HG02759 (cell line): ENCODE results near the gene PPP1R12B.
"Not testable (repeated sequence)": the region's sequence is repeated elsewhere in the genome, so short reads cannot be mapped to it uniquely, and the experiment has no call there.

Source experiments
- ATAC-seq: cut with Tn5 transposase; IDR thresholded peaks from one replicate; pipeline ENCODE4 v1.9.1; 2021; ENCODE audit warnings: mild to moderate bottlenecking, moderate library complexity; ENCODE audit not compliant: unreplicated experiment

Gene PPP1R12B

DNA sequence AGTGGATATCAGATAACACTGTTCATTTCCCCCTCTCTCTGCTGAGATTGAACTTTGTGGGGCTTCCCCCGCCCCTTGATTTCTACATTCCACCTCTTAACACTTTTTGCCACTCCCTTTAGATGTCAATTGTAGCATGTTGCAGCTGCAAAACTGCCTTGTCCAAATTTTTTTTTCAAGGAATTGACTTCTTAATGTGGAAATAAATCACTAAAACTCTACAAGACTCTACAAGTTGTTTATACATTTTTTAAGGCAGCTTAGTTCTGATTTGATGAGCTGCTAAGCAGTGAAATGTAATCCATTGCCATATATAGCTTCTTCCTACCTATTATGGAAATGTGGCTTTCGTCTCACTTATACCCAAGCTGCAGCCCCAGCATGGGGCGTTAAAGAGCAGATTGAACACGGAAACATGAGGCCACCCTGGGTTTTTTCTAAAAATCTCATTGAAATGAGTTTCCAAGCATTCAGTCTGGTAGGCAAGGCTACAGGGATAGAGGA lies 229.6 kb downstream of the PPP1R12B start:
- ATAC-seq = no peak

GRCh38 chr1:202578565-202578964 lies 230.1 kb downstream of the PPP1R12B start:
- ATAC-seq = no peak

GRCh38 chr1:202579806-202580205 lies 231.3 kb downstream of the PPP1R12B start:
- no peak for ATAC-seq

GRCh38 chr1:202580619-202581018 lies 232.1 kb downstream of the PPP1R12B start:
- no peak for ATAC-seq

DNA sequence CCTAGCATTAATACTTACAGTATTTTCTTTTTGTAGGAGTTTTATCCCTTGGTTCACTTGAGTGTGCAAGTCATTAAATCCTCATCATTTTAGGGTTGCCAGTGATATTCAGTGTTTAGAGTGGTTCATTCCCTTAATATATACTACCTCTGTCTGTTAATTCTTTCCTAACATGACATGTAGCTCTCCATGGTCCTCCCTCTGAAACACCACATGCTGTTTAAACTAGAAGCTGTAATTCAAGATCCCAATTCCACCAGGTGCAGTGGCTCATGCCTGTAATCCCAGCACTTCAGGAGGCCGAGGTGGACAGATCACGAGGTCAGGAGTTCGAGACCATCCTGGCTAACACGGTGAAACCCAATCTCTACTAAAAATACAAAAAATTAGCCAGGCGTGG lies 233.9 kb downstream of the PPP1R12B start:
- not testable (repeated sequence) for ATAC-seq

DNA sequence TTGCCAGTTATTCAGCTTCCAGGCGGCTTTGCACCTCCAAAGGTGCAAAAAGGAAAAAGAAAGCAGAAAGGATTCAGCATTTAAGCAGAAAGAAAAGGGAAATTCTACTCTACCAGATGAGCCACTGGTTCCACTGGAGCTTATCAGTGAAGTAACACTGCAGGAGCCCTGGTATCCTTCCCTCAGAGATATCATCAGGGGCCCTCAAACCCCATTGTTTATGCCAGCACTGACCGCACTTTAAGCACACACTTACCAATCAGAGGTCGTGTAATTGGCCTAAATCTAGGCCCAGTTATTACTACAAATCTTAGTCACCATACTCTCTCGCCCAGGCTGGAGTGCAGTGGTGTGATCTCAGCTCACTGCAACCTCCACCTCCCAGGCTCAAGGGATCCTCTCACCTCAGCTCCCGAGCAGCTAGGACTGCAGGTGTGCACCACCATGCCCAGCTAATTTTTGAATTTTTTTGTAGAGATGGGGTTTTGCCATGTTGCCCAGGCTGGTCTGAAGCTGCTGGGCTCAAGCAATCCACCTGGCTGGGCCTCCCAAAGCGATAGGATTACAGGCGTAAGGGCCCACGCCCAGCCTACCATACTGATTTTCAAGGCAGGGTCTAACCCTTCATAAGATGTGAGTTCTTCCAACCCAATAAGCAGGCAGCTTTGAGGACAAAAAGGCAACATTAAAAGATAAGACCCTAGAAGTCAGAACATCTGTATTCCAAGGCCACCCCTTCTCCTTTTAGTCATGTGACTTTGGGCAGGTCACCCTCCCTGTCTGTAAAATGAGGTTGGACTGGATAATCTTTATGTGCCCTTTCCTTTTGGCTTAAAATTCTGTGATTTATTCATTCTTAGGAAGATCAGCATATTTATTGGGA lies 236.4 kb downstream of the PPP1R12B start:
- no peak for ATAC-seq

- no peak for ATAC-seq
These were observed 237.1 kb downstream of the PPP1R12B start for GRCh38 chr1:202585590-202585933.

- ATAC-seq = peak; percentile 48
These were observed 237.7 kb downstream of the PPP1R12B start for GRCh38 chr1:202586018-202586821.

GRCh38 chr1:202586871-202587270 lies 238.4 kb downstream of the PPP1R12B start:
- ATAC-seq = no peak

DNA sequence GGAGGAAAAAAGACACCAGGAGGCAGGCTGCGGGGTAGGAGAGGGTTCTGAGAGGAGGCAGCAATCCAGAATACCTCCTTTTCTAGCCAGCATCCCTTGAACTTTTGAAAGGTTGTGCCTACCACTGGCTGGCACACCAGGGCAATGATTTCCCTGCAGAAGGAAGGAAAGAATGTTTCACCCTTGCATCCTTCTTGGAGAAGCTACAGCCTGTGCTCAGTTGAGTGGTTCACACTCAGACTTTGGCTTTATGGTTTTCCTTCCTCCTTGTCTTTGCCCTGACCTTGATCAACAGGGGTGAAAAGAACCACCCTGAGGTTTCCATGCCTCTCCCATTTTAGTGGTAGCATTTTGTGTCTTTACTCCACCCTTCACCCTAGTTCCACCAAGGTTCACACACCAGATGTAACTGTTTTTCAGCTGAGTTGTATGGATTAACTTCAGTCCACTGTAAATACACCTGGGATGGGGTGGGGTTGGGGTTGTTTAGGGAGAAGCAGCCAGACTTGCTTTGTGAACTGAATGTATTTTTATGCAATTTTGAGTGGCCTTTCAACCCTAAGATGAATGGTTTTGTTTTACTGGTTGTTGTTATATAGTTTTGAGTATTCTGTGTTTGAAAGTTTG lies 239.5 kb downstream of the PPP1R12B start:
- ATAC-seq = no peak

- no peak for ATAC-seq
These were observed 240.1 kb downstream of the PPP1R12B start for GRCh38 chr1:202588503-202589189.

DNA sequence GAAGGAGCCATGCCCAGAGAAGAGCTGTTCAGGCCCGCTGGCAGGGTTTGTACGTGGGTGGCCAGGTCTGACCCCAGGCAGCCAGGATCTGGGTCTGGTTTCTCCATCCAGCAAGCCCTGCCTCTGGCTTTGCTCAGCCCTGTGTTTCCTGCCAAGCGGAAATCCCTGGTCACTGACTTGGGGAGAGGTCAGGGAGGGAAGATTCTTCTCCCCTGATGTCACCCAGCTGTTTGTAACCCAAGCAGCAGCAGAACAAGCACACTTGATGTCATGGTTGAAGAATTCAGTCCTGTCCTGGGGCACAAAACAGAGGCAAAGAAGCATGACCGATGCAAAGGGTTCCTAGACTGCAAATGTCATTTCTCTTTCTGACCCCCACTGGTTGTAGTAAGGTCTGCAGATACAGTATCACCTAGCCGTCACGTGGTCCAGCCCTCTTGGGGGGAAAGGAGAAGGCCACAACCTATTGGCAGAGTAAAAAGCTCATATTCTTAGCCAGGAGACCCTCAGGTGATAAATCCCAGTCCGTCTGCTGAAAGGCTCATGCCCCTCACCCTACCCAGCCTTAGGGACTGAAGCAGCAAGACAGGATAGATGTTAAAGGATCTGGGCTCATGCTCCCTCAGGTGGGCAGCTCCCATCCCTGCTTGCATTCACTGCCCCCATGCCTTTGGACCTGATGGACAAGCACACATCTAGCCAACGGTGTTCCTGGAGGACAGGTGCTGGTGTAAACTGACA lies 240.9 kb downstream of the PPP1R12B start:
- ATAC-seq = no peak

- ATAC-seq = no peak
These were observed 241.6 kb downstream of the PPP1R12B start for GRCh38 chr1:202590126-202590525.

GRCh38 chr1:202590975-202591411 lies 242.5 kb downstream of the PPP1R12B start:
- ATAC-seq = no peak

DNA sequence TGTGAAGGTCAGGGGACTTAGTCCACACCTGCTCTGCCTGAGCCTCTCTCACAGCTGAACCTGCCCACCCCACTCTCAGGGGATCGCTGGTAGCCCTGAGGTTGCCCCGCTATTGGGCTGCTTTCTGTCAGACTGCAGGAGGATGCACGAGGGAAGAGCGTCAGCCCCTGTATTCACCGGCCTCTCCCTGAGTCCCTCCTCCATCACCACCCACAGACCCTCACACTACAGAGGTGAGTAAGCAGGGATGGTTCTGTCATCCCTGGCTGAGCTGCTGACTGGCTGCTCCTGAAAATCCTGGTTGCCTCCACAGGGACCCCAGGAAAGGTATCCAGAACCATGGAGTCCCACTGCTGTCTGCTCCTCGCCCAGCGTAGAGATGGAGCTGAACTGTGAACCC lies 243.0 kb downstream of the PPP1R12B start:
- ATAC-seq = no peak

- ATAC-seq = no peak
These were observed 243.6 kb downstream of the PPP1R12B start for GRCh38 chr1:202592146-202592545.

DNA sequence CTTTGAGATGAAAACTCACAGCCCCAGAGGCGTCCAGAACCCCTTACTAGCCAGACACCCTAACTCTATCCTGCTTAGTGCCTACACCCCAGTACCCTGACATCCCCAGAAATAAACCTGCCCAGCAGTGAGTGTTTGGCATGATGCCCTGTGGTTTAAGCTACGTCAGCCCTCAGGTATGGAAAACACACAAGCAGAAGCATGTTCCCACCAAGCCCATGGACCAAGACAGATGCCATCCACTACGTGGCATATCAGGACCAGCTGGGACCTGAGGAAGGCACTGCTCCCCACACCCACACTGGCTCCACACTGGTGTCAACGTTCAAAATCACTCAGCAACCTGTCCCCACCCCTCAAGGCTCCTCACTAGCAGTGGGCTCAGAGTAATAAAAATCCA lies 245.3 kb downstream of the PPP1R12B start:
- no peak for ATAC-seq

- ATAC-seq = no peak
These were observed 248.1 kb downstream of the PPP1R12B start for GRCh38 chr1:202596638-202597037.

DNA sequence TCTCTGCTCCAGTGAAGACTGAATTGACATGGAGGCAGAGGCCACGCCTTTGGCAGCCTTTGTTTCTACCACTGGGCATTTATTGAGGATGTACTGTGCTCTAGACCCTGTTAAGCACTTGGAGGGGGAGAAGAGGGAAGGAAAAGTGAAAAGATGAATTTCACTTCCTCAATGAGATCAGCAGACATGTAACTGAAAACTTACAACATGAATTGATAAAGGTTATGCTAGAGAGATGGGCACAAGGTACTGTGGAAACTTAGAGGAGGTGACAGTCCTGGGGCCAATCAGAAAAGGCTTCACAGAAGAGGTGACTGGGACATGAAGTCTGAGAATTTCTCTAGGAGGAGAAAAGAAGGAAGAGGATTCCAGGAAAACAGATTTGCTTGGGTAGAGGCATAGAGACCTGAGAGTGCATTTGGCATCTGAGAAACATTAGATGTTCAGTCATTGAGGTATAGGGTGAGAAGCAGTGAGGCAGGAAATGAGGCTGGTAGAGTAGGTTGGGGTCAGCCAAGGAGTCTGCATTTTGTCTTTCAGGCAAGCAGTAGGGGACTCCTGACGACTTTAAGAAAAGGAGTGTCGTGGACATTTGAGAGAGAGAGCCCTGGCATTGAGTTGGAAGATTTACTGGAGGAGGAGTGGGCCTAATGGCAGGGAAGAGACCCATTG lies 248.7 kb downstream of the PPP1R12B start:
- ATAC-seq = no peak
